ENCODE data around the gene HDAC9.

The HDAC9 gene

GRCh38 chr7:18788026-18788425, 292.5 kb downstream of the HDAC9 start:
- DNase-seq (ENCODE audit: low read depth): no peak

- DNase-seq (ENCODE audit: low read depth): no peak
These were observed 297.5 kb downstream of the HDAC9 start for GRCh38 chr7:18792871-18793595.

- DNase-seq (ENCODE audit: low read depth): no peak
These were observed 300.7 kb downstream of the HDAC9 start for GRCh38 chr7:18796216-18796615.

- no peak for DNase-seq (ENCODE audit: low read depth)
These were observed 302.7 kb downstream of the HDAC9 start for GRCh38 chr7:18798088-18798906.

GRCh38 chr7:18799899-18800298, 304.4 kb downstream of the HDAC9 start:
- DNase-seq (ENCODE audit: low read depth): no peak

- no peak for DNase-seq (ENCODE audit: low read depth)
These were observed 308.4 kb downstream of the HDAC9 start for GRCh38 chr7:18803923-18804322.

GRCh38 chr7:18806177-18806576, 310.6 kb downstream of the HDAC9 start:
- DNase-seq (ENCODE audit: low read depth): no peak

- DNase-seq (ENCODE audit: low read depth): no peak
These were observed 312.5 kb downstream of the HDAC9 start for GRCh38 chr7:18808026-18808425.

GRCh38 chr7:18815261-18815960, 319.9 kb downstream of the HDAC9 start:
- DNase-seq (ENCODE audit: low read depth): no peak

- no peak for DNase-seq (ENCODE audit: low read depth)
These were observed 325.4 kb downstream of the HDAC9 start for GRCh38 chr7:18820981-18821380.

GRCh38 chr7:18821554-18821953, 326.0 kb downstream of the HDAC9 start:
- no peak for DNase-seq (ENCODE audit: low read depth)

- DNase-seq (ENCODE audit: low read depth): no peak
These were observed 328.6 kb downstream of the HDAC9 start for GRCh38 chr7:18824157-18824556.

- no peak for DNase-seq (ENCODE audit: low read depth)
These were observed 332.9 kb downstream of the HDAC9 start for GRCh38 chr7:18828260-18828993.

GRCh38 chr7:18828994-18829857, 333.7 kb downstream of the HDAC9 start:
- no peak for DNase-seq (ENCODE audit: low read depth)

- no peak for DNase-seq (ENCODE audit: low read depth)
These were observed 334.3 kb downstream of the HDAC9 start for GRCh38 chr7:18829858-18830285.

GRCh38 chr7:18831419-18831818, 335.9 kb downstream of the HDAC9 start:
- no peak for DNase-seq (ENCODE audit: low read depth)

GRCh38 chr7:18831943-18832342, 336.4 kb downstream of the HDAC9 start:
- no peak for DNase-seq (ENCODE audit: low read depth)

GRCh38 chr7:18834577-18834976, 339.0 kb downstream of the HDAC9 start:
- no peak for DNase-seq (ENCODE audit: low read depth)

- no peak for DNase-seq (ENCODE audit: low read depth)
These were observed 339.6 kb downstream of the HDAC9 start for GRCh38 chr7:18835001-18835690.

GRCh38 chr7:18843979-18844378, 348.4 kb downstream of the HDAC9 start:
- no peak for DNase-seq (ENCODE audit: low read depth)

Measured in activated T-helper 9 cell treated with anti-CD3 and anti-CD28 coated beads, Interleukin-2, amount 50 U/mL, for 16 hours (primary cell).